ENCODE data around the gene LST1.
A peak's percentile ranks its signal among the peaks of the same experiment; 100 is the strongest.

The LST1 gene

GRCh38 chr6:31619805-31620585 lies 33.9 kb downstream of the LST1 start:
- peak; percentile 97 to 98 for DNase-seq (ENCODE audit: low read depth in 2 of 2)

- DNase-seq (ENCODE audit: low read depth in 2 of 2): peak; percentile 76 to 96
These were observed 34.7 kb downstream of the LST1 start, which contains the start of gene PRRC2A for GRCh38 chr6:31620586-31621319. TSS of gene PRRC2A (plus strand) at chr6:31620715. CDS start at chr6:31622790, 2,075 bp downstream.

GRCh38 chr6:31621320-31621939 lies 35.4 kb downstream of the LST1 start:
- no peak for DNase-seq (ENCODE audit: low read depth in 2 of 2)

- no peak for DNase-seq (ENCODE audit: low read depth in 2 of 2)
These were observed 35.9 kb downstream of the LST1 start for GRCh38 chr6:31621991-31622390.

GRCh38 chr6:31622684-31623091 lies 36.6 kb downstream of the LST1 start:
- DNase-seq (ENCODE audit: low read depth in 2 of 2): no peak

GRCh38 chr6:31624070-31624469 lies 38.0 kb downstream of the LST1 start:
- DNase-seq (ENCODE audit: low read depth in 2 of 2): no peak

- no peak for DNase-seq (ENCODE audit: low read depth in 2 of 2)
These were observed 40.9 kb downstream of the LST1 start for GRCh38 chr6:31626952-31627351.

GRCh38 chr6:31627690-31628287 lies 41.7 kb downstream of the LST1 start:
- no peak for DNase-seq (ENCODE audit: low read depth in 2 of 2)

GRCh38 chr6:31629014-31629413 lies 42.9 kb downstream of the LST1 start:
- no peak for DNase-seq (ENCODE audit: low read depth in 2 of 2)

GRCh38 chr6:31630177-31630934 lies 44.3 kb downstream of the LST1 start:
- no peak for DNase-seq (ENCODE audit: low read depth in 2 of 2)

- DNase-seq (ENCODE audit: low read depth in 2 of 2): no peak
These were observed 45.1 kb downstream of the LST1 start for GRCh38 chr6:31631209-31631608.

GRCh38 chr6:31631681-31632278 lies 45.7 kb downstream of the LST1 start:
- DNase-seq (ENCODE audit: low read depth in 2 of 2): no peak

- no peak for DNase-seq (ENCODE audit: low read depth in 2 of 2)
These were observed 46.3 kb downstream of the LST1 start for GRCh38 chr6:31632279-31632946.

- DNase-seq (ENCODE audit: low read depth in 2 of 2): no peak
These were observed 47.4 kb downstream of the LST1 start for GRCh38 chr6:31633447-31633846.

GRCh38 chr6:31634131-31634530 lies 48.1 kb downstream of the LST1 start:
- no peak for DNase-seq (ENCODE audit: low read depth in 2 of 2)

- no peak for DNase-seq (ENCODE audit: low read depth in 2 of 2)
These were observed 49.0 kb downstream of the LST1 start for GRCh38 chr6:31634969-31635575.

- no peak for DNase-seq (ENCODE audit: low read depth in 2 of 2)
These were observed 50.9 kb downstream of the LST1 start for GRCh38 chr6:31636698-31637596.
